Liver (tissue), 9 donors: ENCODE data around the gene MBOAT1. TPM values are rescaled to one million over a fixed set of nuclear protein-coding genes. Genes with fewer than 3 reads are reported as not detected.

Experiments used
- DNase-seq: peaks from one replicate; pipeline ENCODE4 v3.0.0-alpha.2; 2017; ENCODE audit warnings: low spot score
- H3K27ac ChIP-seq, 2 donors: one replicate each; pipeline ENCODE4 v1.7.0; 2013; ENCODE audit warnings: inconsistent platforms in 2 of 2, low read length in 2 of 2, control low read depth in 1 of 2, low read depth in 1 of 2, mild to moderate bottlenecking in 1 of 2
- H3K27me3 ChIP-seq, 4 donors: one replicate each; pipeline versions ENCODE4 v1.6.1 to v1.7.0; 2013; ENCODE audit warnings: low read length in 3 of 4, inconsistent platforms in 1 of 4, mild to moderate bottlenecking in 1 of 4, moderate library complexity in 1 of 4; ENCODE audit not compliant: control insufficient read depth in 4 of 4, insufficient read depth in 4 of 4
- H3K36me3 ChIP-seq, 4 donors: one replicate each; pipeline versions ENCODE4 v1.6.1 to v1.7.0; 2013; ENCODE audit warnings: low read length in 3 of 4, mild to moderate bottlenecking in 3 of 4, low read depth in 1 of 4, moderate library complexity in 1 of 4; ENCODE audit not compliant: control insufficient read depth in 4 of 4, insufficient read depth in 3 of 4
- H3K4me1 ChIP-seq, 4 donors: one replicate each; pipeline versions ENCODE4 v1.6.1 to v1.7.0; 2013; ENCODE audit warnings: low read length in 3 of 4, mild to moderate bottlenecking in 3 of 4, moderate library complexity in 1 of 4; ENCODE audit not compliant: control insufficient read depth in 4 of 4, insufficient read depth in 4 of 4
- H3K4me3 ChIP-seq, 3 donors: one replicate each; pipeline versions ENCODE4 v1.6.1 to v1.7.0; 2013; ENCODE audit warnings: low read length in 3 of 3, control low read depth in 1 of 3, low read depth in 1 of 3, mild to moderate bottlenecking in 1 of 3
- H3K9ac ChIP-seq, 2 donors: one replicate each; pipeline ENCODE4 v1.7.0; 2013; ENCODE audit warnings: low read length in 2 of 2, mild to moderate bottlenecking in 2 of 2, moderate library complexity in 2 of 2, control low read depth in 1 of 2, low read depth in 1 of 2
- H3K9me3 ChIP-seq, 4 donors: one replicate each; pipeline versions ENCODE4 v1.6.1 to v1.7.0; 2013; ENCODE audit warnings: low read length in 3 of 4; ENCODE audit not compliant: control insufficient read depth in 4 of 4
- ATF3 ChIP-seq: IDR thresholded peaks from 2 replicates; pipeline ENCODE4 v1.6.1; 2016; ENCODE audit warnings: antibody characterized with exemption
- EGR1 ChIP-seq, 2 donors: IDR thresholded peaks; 2 replicates each; pipeline ENCODE4 v1.6.1; 2016 to 2018; ENCODE audit warnings: antibody characterized with exemption in 2 of 2, low read depth in 2 of 2
- FOXA1 ChIP-seq: IDR thresholded peaks from 2 replicates; pipeline ENCODE4 v1.6.1; 2016; ENCODE audit warnings: antibody characterized with exemption
- FOXA2 ChIP-seq: IDR thresholded peaks from 2 replicates; pipeline ENCODE4 v1.6.1; 2016; ENCODE audit warnings: antibody characterized with exemption
- GABPA ChIP-seq, 2 donors: IDR thresholded peaks in 1 of 2; conservative IDR thresholded peaks in 1 of 2; 2 replicates each; pipeline ENCODE4 v1.6.1; 2016; ENCODE audit warnings: antibody characterized with exemption in 2 of 2, mild to moderate bottlenecking in 1 of 2, moderate library complexity in 1 of 2
- HNF4A ChIP-seq, 2 donors: conservative IDR thresholded peaks; 2 replicates each; pipeline ENCODE4 v1.6.1; 2016; ENCODE audit warnings: antibody characterized with exemption in 2 of 2, mild to moderate bottlenecking in 2 of 2
- HNF4G ChIP-seq: IDR thresholded peaks from 2 replicates; pipeline ENCODE4 v1.6.1; 2016; ENCODE audit warnings: antibody characterized with exemption
- JUND ChIP-seq, 2 donors: IDR thresholded peaks; 2 replicates each; pipeline ENCODE4 v1.6.1; 2016; ENCODE audit warnings: antibody characterized with exemption in 2 of 2
- MAX ChIP-seq: IDR thresholded peaks from 2 replicates; pipeline ENCODE4 v1.6.1; 2016; ENCODE audit warnings: antibody characterized with exemption
- NR2F2 ChIP-seq: IDR thresholded peaks from 2 replicates; pipeline ENCODE4 v1.6.1; 2016; ENCODE audit warnings: antibody characterized with exemption
- RAD21 ChIP-seq, 2 donors: IDR thresholded peaks; 2 replicates each; pipeline ENCODE4 v1.6.1; 2016; ENCODE audit warnings: antibody characterized with exemption in 2 of 2, mild to moderate bottlenecking in 2 of 2
- RXRA ChIP-seq, 2 donors: IDR thresholded peaks; 2 replicates each; pipeline ENCODE4 v1.6.1; 2017 to 2018; ENCODE audit warnings: antibody characterized with exemption in 2 of 2, mild to moderate bottlenecking in 1 of 2
- SP1 ChIP-seq: IDR thresholded peaks from 2 replicates; pipeline ENCODE4 v1.6.1; 2018; ENCODE audit warnings: antibody characterized with exemption, mild to moderate bottlenecking
- TAF1 ChIP-seq: conservative IDR thresholded peaks from 2 replicates; pipeline ENCODE4 v1.6.1; 2016; ENCODE audit warnings: antibody characterized with exemption, mild to moderate bottlenecking
- YY1 ChIP-seq: IDR thresholded peaks from 2 replicates; pipeline ENCODE4 v1.6.1; 2016; ENCODE audit warnings: antibody characterized with exemption, mild to moderate bottlenecking
- WGBS: extraction: QIAGEN DNeasy Blood & Tissue Kit; methylation state at CpG from one replicate; pipeline ENCODE4 v1.1.7; 2013; 5-methylcytosine and 5-hydroxymethylcytosine counted together
- polyA plus RNA-seq, 2 donors: library from polyadenylated mRNA; stranded (reverse) in 1 of 2; unstranded in 1 of 2; fragments of 200-250 nt in 1 of 2; fragments of >200 nt in 1 of 2; fragmentation: Nextera tagmentation in 1 of 2; extraction: Ambion mirVana in 1 of 2; gene quantifications; one replicate each; pipeline versions ENCODE4 v1.2.1 to v1.2.3, GENCODE V29; 2013 to 2015
- total RNA-seq, 2 donors: library from RNA; depleted of rRNA; stranded (reverse); fragments of >200 nt; gene quantifications; one replicate each; pipeline ENCODE4 v1.2.3, GENCODE V29; 2014
- TF ChIP-seq, protein P1 (sequence below): fragments of 150-350 bp; IDR thresholded peaks from 2 replicates; pipeline ENCODE4 v1.5.1; 2017; ENCODE audit warnings: improper control_type of control experiment, low read depth, low read length; ENCODE audit not compliant: missing input control
- TF ChIP-seq, protein P2 (sequence below): IDR thresholded peaks from 2 replicates; pipeline ENCODE4 v1.6.1; 2016; ENCODE audit warnings: antibody characterized with exemption, mild to moderate bottlenecking
- TF ChIP-seq, protein P3 (sequence below): IDR thresholded peaks from 2 replicates; pipeline ENCODE4 v1.6.1; 2016; ENCODE audit warnings: antibody characterized with exemption
- donor health status: healthy.
- donor health status: healthy.
- donor health status: healthy.
- donor health status: healthy.
- donor health status: healthy.

Gene MBOAT1
- total and polyA plus RNA-seq, 4 donors = 1.2 to 9.3 (median 3.3) TPM

GRCh38 chr6:20110478-20110877 is 101.8 kb downstream of the MBOAT1 start:
- Histone ChIP-seq H3K9ac (no peak overlapping the region), H3K9me3 (no peaks in the 10 kb centered on the region), H3K4me3 (no peak overlapping the region), H3K4me1 (no peaks in the 10 kb centered on the region), H3K36me3 (peaks cover 0 to 11% (median 5%) of the 10 kb centered on the region in 4 donors), H3K27me3 (no peaks in the 10 kb centered on the region), H3K27ac (no peak overlapping the region)
- no peak for DNase-seq
- TF ChIP-seq HNF4G (no peak), MAX (no peak), RAD21 (IDR thresholded peaks at IDR 0.05) (no peak), FOXA2 (no peak), HNF4A (conservative IDR thresholded peaks at IDR 0.05) (no peak), SP1 (no peak), RXRA (IDR thresholded peaks at IDR 0.05) (no peak), EGR1 (IDR thresholded peaks at IDR 0.05; ENCODE audit: low read depth in 2 of 2) (no peak), NR2F2 (no peak), JUND (IDR thresholded peaks at IDR 0.05) (no peak), YY1 (no peak), TAF1 (no peak), GABPA (IDR thresholded peaks at IDR 0.05 in 1 of 2, conservative IDR thresholded peaks at IDR 0.05 in 1 of 2) (no peak), FOXA1 (no peak), ATF3 (no peak)
- TF ChIP-seq, protein P1, sequence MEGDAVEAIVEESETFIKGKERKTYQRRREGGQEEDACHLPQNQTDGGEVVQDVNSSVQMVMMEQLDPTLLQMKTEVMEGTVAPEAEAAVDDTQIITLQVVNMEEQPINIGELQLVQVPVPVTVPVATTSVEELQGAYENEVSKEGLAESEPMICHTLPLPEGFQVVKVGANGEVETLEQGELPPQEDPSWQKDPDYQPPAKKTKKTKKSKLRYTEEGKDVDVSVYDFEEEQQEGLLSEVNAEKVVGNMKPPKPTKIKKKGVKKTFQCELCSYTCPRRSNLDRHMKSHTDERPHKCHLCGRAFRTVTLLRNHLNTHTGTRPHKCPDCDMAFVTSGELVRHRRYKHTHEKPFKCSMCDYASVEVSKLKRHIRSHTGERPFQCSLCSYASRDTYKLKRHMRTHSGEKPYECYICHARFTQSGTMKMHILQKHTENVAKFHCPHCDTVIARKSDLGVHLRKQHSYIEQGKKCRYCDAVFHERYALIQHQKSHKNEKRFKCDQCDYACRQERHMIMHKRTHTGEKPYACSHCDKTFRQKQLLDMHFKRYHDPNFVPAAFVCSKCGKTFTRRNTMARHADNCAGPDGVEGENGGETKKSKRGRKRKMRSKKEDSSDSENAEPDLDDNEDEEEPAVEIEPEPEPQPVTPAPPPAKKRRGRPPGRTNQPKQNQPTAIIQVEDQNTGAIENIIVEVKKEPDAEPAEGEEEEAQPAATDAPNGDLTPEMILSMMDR = no peak
- TF ChIP-seq, protein P2, sequence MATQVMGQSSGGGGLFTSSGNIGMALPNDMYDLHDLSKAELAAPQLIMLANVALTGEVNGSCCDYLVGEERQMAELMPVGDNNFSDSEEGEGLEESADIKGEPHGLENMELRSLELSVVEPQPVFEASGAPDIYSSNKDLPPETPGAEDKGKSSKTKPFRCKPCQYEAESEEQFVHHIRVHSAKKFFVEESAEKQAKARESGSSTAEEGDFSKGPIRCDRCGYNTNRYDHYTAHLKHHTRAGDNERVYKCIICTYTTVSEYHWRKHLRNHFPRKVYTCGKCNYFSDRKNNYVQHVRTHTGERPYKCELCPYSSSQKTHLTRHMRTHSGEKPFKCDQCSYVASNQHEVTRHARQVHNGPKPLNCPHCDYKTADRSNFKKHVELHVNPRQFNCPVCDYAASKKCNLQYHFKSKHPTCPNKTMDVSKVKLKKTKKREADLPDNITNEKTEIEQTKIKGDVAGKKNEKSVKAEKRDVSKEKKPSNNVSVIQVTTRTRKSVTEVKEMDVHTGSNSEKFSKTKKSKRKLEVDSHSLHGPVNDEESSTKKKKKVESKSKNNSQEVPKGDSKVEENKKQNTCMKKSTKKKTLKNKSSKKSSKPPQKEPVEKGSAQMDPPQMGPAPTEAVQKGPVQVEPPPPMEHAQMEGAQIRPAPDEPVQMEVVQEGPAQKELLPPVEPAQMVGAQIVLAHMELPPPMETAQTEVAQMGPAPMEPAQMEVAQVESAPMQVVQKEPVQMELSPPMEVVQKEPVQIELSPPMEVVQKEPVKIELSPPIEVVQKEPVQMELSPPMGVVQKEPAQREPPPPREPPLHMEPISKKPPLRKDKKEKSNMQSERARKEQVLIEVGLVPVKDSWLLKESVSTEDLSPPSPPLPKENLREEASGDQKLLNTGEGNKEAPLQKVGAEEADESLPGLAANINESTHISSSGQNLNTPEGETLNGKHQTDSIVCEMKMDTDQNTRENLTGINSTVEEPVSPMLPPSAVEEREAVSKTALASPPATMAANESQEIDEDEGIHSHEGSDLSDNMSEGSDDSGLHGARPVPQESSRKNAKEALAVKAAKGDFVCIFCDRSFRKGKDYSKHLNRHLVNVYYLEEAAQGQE = no peak
- TF ChIP-seq, protein P3, sequence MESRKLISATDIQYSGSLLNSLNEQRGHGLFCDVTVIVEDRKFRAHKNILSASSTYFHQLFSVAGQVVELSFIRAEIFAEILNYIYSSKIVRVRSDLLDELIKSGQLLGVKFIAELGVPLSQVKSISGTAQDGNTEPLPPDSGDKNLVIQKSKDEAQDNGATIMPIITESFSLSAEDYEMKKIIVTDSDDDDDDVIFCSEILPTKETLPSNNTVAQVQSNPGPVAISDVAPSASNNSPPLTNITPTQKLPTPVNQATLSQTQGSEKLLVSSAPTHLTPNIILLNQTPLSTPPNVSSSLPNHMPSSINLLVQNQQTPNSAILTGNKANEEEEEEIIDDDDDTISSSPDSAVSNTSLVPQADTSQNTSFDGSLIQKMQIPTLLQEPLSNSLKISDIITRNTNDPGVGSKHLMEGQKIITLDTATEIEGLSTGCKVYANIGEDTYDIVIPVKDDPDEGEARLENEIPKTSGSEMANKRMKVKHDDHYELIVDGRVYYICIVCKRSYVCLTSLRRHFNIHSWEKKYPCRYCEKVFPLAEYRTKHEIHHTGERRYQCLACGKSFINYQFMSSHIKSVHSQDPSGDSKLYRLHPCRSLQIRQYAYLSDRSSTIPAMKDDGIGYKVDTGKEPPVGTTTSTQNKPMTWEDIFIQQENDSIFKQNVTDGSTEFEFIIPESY = no peak

- no peaks in the 10 kb centered on the region for H3K27me3 ChIP-seq
- 91% methylated on average over 6 of the region's 6 CpGs for WGBS
- H3K36me3 ChIP-seq = peaks cover 0 to 9% (median 5%) of the 10 kb centered on the region in 4 donors
- TF ChIP-seq RAD21 (IDR thresholded peaks at IDR 0.05) (no peak), GABPA (IDR thresholded peaks at IDR 0.05 in 1 of 2, conservative IDR thresholded peaks at IDR 0.05 in 1 of 2) (no peak), YY1 (no peak), NR2F2 (no peak), HNF4G (no peak), MAX (no peak), SP1 (no peak)
- TF ChIP-seq, protein P3 = no peak
- TF ChIP-seq, protein P1 = no peak
Observed at GRCh38 chr6:20109526-20109925, 102.7 kb downstream of the MBOAT1 start.

More at GRCh38 chr6:20109526-20109925, 102.7 kb downstream of the MBOAT1 start:
- DNase-seq = no peak
- no peaks in the 10 kb centered on the region for H3K9me3 ChIP-seq
- H3K9ac ChIP-seq = no peak overlapping the region
- H3K4me1 ChIP-seq = no peaks in the 10 kb centered on the region
- no peak overlapping the region for H3K4me3 ChIP-seq
- no peak overlapping the region for H3K27ac ChIP-seq
